C4-2B (cell line): Measurements from ENCODE around the gene RMRP.

ENCODE experiments used
- H3K27ac ChIP-seq: fragments of 450-650 bp; 2 replicates; pipeline ENCODE4 v1.5.1; 2017
- CTCF ChIP-seq: fragments of 450-650 bp; conservative IDR thresholded peaks from 2 replicates; pipeline ENCODE4 v1.5.1; 2017; ENCODE audit warnings: mild to moderate bottlenecking
- ZFX ChIP-seq: fragments of 450-650 bp; IDR thresholded peaks from 2 replicates; pipeline ENCODE4 v1.6.1; 2017

The RMRP gene

GRCh38 chr9:35700031-35700430, 42.2 kb upstream of the RMRP start:
- TF ChIP-seq ZFX (no peak), CTCF (no peak)
- H3K27ac ChIP-seq, result no peak overlapping the region

- H3K27ac ChIP-seq, result no peak overlapping the region
- TF ChIP-seq ZFX, result no peak
These were observed 40.4 kb upstream of the RMRP start for GRCh38 chr9:35698231-35698630.

GRCh38 chr9:35697486-35697885, 39.7 kb upstream of the RMRP start:
- no peak overlapping the region for H3K27ac ChIP-seq
- TF ChIP-seq ZFX, result no peak
- TF ChIP-seq CTCF, result no peak

GRCh38 chr9:35696520-35697215, 38.8 kb upstream of the RMRP start:
- no peak for TF ChIP-seq ZFX
- TF ChIP-seq CTCF, result peak; percentile 98
- no peak overlapping the region for H3K27ac ChIP-seq

DNA sequence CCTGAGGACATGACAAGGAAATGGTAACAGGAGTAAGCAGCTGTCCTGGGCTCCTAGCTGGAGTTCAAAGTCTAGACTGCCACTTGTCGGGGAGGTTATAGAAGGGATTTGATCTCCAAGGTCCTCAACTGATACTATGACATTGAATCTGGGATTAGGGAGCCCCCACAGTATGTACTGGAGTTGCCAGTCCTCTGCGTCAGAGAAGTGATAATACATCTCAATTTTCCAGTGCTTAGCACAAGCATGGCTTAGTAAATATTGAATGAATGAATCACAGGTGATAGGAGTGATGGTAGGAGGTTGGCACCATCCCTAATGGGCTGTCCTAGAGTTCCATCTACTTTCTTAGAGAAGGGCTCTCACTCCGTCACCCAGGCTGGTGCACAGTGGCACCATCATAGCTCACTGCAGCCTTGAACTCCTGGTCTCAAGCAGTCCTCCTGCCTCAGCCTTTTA, 38.2 kb upstream of the RMRP start:
- no peak overlapping the region for H3K27ac ChIP-seq
- TF ChIP-seq CTCF (no peak), ZFX (no peak)

DNA sequence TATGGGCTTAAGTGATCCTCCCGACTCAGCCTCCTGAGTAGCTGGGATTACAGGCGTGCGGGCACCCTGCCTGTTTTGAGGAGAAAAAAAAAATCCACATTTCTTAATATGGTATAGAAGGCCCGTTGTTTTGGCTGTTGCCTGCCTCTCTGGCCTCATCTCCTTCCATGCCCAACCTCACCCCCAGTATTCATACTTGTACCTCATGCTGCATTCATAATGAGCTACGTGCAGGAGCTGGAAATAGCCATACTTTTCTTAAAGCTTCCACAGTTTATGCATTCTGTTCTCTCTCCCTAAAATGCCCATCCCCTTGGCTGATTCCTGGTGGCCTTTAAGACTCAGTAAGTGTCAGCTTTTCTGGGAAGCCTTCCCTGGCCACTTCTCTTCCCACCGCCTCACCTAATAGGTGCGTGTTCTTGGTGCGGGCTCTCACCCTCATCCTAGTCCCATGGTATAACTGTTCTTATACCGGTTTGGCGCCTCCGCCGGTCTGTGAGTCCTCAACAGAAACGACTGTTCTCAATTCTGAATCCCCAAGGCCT, 34.0 kb upstream of the RMRP start:
- TF ChIP-seq CTCF, result no peak
- no peak for TF ChIP-seq ZFX
- no peak overlapping the region for H3K27ac ChIP-seq

DNA sequence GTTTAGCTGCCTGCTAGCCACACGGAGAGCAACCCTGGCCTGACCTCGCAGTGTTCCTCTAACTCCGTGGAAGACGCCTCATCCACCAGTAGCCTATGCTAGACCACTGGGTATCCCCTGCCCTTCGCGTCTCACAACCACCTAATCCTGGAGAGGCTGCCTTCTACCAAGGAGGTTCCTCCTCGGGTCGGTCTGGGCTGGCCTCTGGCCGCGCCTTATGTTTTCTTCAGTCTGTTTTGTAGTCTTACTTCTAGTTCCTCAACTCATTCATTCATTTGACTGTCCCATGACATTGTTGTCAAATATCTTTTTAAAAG, 33.5 kb upstream of the RMRP start:
- TF ChIP-seq ZFX (no peak), CTCF (no peak)
- H3K27ac ChIP-seq, result peak overlapping the region; percentile 56
